H1 (cell line): ENCODE measurements around the gene DDX31. TPM values are rescaled to one million over a fixed set of nuclear protein-coding genes. Genes with fewer than 3 reads are reported as not detected.

Source experiments
- CTCF ChIA-PET: fragments of 300-600 bp; sonication (Branson Sonifier 250); formaldehyde crosslinking; loops from one replicate; lab custom pipeline; 2021; ENCODE audit not compliant: partially characterized antibody; lab: Charles Lee
- POLR2A ChIA-PET: fragments of 300-600 bp; sonication (Branson Sonifier 250); formaldehyde crosslinking; loops from one replicate; lab custom pipeline; 2021; ENCODE audit warnings: inconsistent platforms; ENCODE audit not compliant: partially characterized antibody; lab: Charles Lee
- DNase-seq, 2 experiments: peaks; one replicate each; pipeline versions ENCODE4 v3.0.0 to v3.0.0-alpha.2; 2010 to 2022; ENCODE audit warnings: low spot score in 2 of 2, low read depth in 1 of 2, mixed read lengths in 1 of 2
- FAIRE-seq: peaks from 2 replicates; lab custom pipeline; 2011; peaks lifted over from hg19 to GRCh38; lab: Jason Lieb, UNC
- H2AFZ ChIP-seq: 2 replicates; pipeline ENCODE4 v1.8.1; 2012; ENCODE audit warnings: low read length, inconsistent platforms
- H2AK5ac ChIP-seq: 2 replicates; pipeline ENCODE4 v1.6.1; 2013; ENCODE audit warnings: low read depth, low read length
- H2BK120ac ChIP-seq: replicated peaks from 2 replicates; pipeline ENCODE3; 2013; ENCODE audit warnings: low read depth, low read length, inconsistent platforms
- H2BK12ac ChIP-seq: 2 replicates; pipeline ENCODE4 v1.6.1; 2013; ENCODE audit warnings: low read depth, low read length
- H2BK15ac ChIP-seq: 2 replicates; pipeline ENCODE4 v1.6.1; 2013; ENCODE audit warnings: low read length
- H2BK20ac ChIP-seq: 2 replicates; pipeline ENCODE4 v1.6.1; 2013; ENCODE audit warnings: low read length
- H2BK5ac ChIP-seq: 2 replicates; pipeline ENCODE4 v1.6.1; 2013; ENCODE audit warnings: low read depth, low read length
- H3K14ac ChIP-seq: 2 replicates; pipeline ENCODE4 v1.6.1; 2013; ENCODE audit warnings: inconsistent platforms; ENCODE audit not compliant: insufficient read length
- H3K18ac ChIP-seq: 2 replicates; pipeline ENCODE4 v1.6.1; 2013; ENCODE audit warnings: low read length; ENCODE audit errors: extremely low read depth
- H3K23ac ChIP-seq: 2 replicates; pipeline ENCODE4 v1.6.1; 2013; ENCODE audit warnings: inconsistent platforms; ENCODE audit not compliant: insufficient read length
- H3K23me2 ChIP-seq: 2 replicates; pipeline ENCODE4 v1.6.1; 2013; ENCODE audit warnings: low read depth, low read length
- H3K27ac ChIP-seq: 2 replicates; pipeline ENCODE4 v1.6.1; 2011; ENCODE audit warnings: low read depth, low read length, inconsistent platforms
- H3K27me3 ChIP-seq, 4 experiments: replicated peaks in 1 of 4; 1 replicate in 1 of 4; 2 replicates in 3 of 4; pipeline versions ENCODE4 v1.6.1 to v1.8.1; 2011 to 2013; ENCODE audit warnings: low read length in 3 of 4, mild to moderate bottlenecking in 3 of 4, inconsistent platforms in 2 of 4, mixed read lengths in 2 of 4, moderate library complexity in 1 of 4; ENCODE audit not compliant: control insufficient read depth in 3 of 4, insufficient read depth in 3 of 4; ENCODE audit errors: extremely low read depth in 1 of 4
- H3K36me3 ChIP-seq, 4 experiments: 2 replicates each; pipeline versions ENCODE4 v1.6.1 to v1.8.1; 2011 to 2013; ENCODE audit warnings: mild to moderate bottlenecking in 4 of 4, low read length in 3 of 4, moderate library complexity in 2 of 4, control low read depth in 1 of 4, inconsistent platforms in 1 of 4; ENCODE audit not compliant: insufficient read depth in 4 of 4, control insufficient read depth in 2 of 4
- H3K4ac ChIP-seq: replicated peaks from 2 replicates; pipeline ENCODE3; 2013; ENCODE audit warnings: low read length, low read depth, mixed read lengths, inconsistent platforms; ENCODE audit not compliant: insufficient read length
- H3K4me1 ChIP-seq, 4 experiments: replicated peaks in 1 of 4; 1 replicate in 1 of 4; 2 replicates in 3 of 4; pipeline versions ENCODE4 v1.6.1 to v1.8.1; 2011 to 2013; ENCODE audit warnings: low read length in 3 of 4, inconsistent platforms in 2 of 4, mixed read lengths in 1 of 4; ENCODE audit not compliant: insufficient read depth in 4 of 4, control insufficient read depth in 3 of 4
- H3K4me2 ChIP-seq, 2 experiments: 2 replicates each; pipeline versions ENCODE4 v1.6.1 to v1.8.1; 2011 to 2013; ENCODE audit warnings: low read depth in 2 of 2, low read length in 2 of 2, control low read depth in 1 of 2, inconsistent platforms in 1 of 2, mild to moderate bottlenecking in 1 of 2; ENCODE audit not compliant: insufficient read depth in 1 of 2
- H3K4me3 ChIP-seq, 4 experiments: fragments of 200-600, 300-600 bp in 1 of 4; sonication (generic), shearing (Covaris generic), sonication (Bioruptor Twin) in 1 of 4; 2 replicates each; pipeline versions ENCODE4 v1.5.1 to v1.8.1; 2011 to 2016; ENCODE audit warnings: low read length in 4 of 4, low read depth in 3 of 4, control low read depth in 2 of 4, inconsistent platforms in 2 of 4, mild to moderate bottlenecking in 2 of 4, mixed read lengths in 1 of 4, moderate library complexity in 1 of 4; ENCODE audit not compliant: insufficient read depth in 2 of 4; ENCODE audit errors: extremely low read depth in 1 of 4
- H3K56ac ChIP-seq: replicated peaks from 2 replicates; pipeline ENCODE3; 2013; ENCODE audit warnings: low read depth, mild to moderate bottlenecking, mixed read lengths, low read length, inconsistent platforms; ENCODE audit not compliant: insufficient read length
- H3K79me1 ChIP-seq: 2 replicates; pipeline ENCODE4 v1.6.1; 2013; ENCODE audit warnings: low read depth, low read length, control low read depth
- H3K79me2 ChIP-seq, 2 experiments: 2 replicates each; pipeline versions ENCODE4 v1.6.1 to v1.8.1; 2012 to 2013; ENCODE audit warnings: low read length in 2 of 2, mild to moderate bottlenecking in 2 of 2, inconsistent platforms in 1 of 2; ENCODE audit not compliant: insufficient read depth in 2 of 2, control insufficient read depth in 1 of 2
- H3K9ac ChIP-seq, 4 experiments: replicated peaks in 1 of 4; 1 replicate in 1 of 4; 2 replicates in 3 of 4; pipeline versions ENCODE4 v1.6.1 to v1.8.1; 2011 to 2013; ENCODE audit warnings: low read depth in 3 of 4, low read length in 3 of 4, control low read depth in 2 of 4, mild to moderate bottlenecking in 2 of 4, moderate library complexity in 2 of 4, inconsistent platforms in 1 of 4; ENCODE audit errors: extremely low read depth in 1 of 4
- H3K9me3 ChIP-seq, 2 experiments: 2 replicates each; pipeline versions ENCODE4 v1.6.1 to v1.8.1; 2012 to 2013; ENCODE audit warnings: mild to moderate bottlenecking in 2 of 2, moderate library complexity in 2 of 2, control low read depth in 1 of 2, inconsistent platforms in 1 of 2, low read depth in 1 of 2, low read length in 1 of 2, mixed read lengths in 1 of 2; ENCODE audit not compliant: insufficient read depth in 2 of 2
- H4K20me1 ChIP-seq, 2 experiments: replicated peaks in 1 of 2; 2 replicates each; pipeline versions ENCODE3 to v1.8.1; 2011 to 2013; ENCODE audit warnings: inconsistent platforms in 2 of 2, low read length in 2 of 2, mild to moderate bottlenecking in 1 of 2; ENCODE audit not compliant: insufficient read depth in 2 of 2, control insufficient read depth in 1 of 2
- H4K5ac ChIP-seq: 2 replicates; pipeline ENCODE4 v1.6.1; 2013; ENCODE audit warnings: low read length, low read depth, mixed read lengths, inconsistent platforms; ENCODE audit not compliant: insufficient read length
- H4K8ac ChIP-seq: 2 replicates; pipeline ENCODE4 v1.8.0; 2013; ENCODE audit warnings: mild to moderate bottlenecking, moderate library complexity, low read length, inconsistent platforms; ENCODE audit not compliant: insufficient read depth; ENCODE audit errors: extremely low read depth
- H4K91ac ChIP-seq: replicated peaks from 2 replicates; pipeline ENCODE3; 2013; ENCODE audit warnings: low read length, mixed read lengths, inconsistent platforms; ENCODE audit not compliant: insufficient read length
- EGR1 ChIP-seq: IDR thresholded peaks from 2 replicates; pipeline ENCODE4 v1.6.1; 2011; ENCODE audit warnings: low read depth, low read length, borderline replicate concordance
- SUZ12 ChIP-seq: fragments of 200-600 bp; sonication (generic); IDR thresholded peaks from 2 replicates; pipeline ENCODE4 v1.6.1; 2012; ENCODE audit warnings: mild to moderate bottlenecking, inconsistent platforms, low read length, moderate library complexity, mixed read lengths
- WGBS, 2 experiments: shearing (Covaris generic) in 1 of 2; methylation state at CpG; one replicate each; pipeline versions ENCODE4 v1.1.6 to v1.1.7; 2013 to 2015; ENCODE audit warnings: low lambda C conversion rate in 2 of 2, mixed read lengths in 2 of 2, inconsistent platforms in 1 of 2, low coverage in 1 of 2, missing lambda C conversion rate in 1 of 2; ENCODE audit not compliant: insufficient replicate concordance in 2 of 2, insufficient coverage in 1 of 2, insufficient read length in 1 of 2; ENCODE audit errors: extremely low coverage in 1 of 2, missing lambda C conversion rate in 1 of 2; 5-methylcytosine and 5-hydroxymethylcytosine counted together
- polyA plus RNA-seq, 7 experiments: library from polyadenylated mRNA; depleted of rRNA in 3 of 7; stranded (reverse) in 5 of 7; unstranded in 2 of 7; fragments of >200 nt in 5 of 7; fragments of 200-250 nt in 2 of 7; gene quantifications; 1 replicate in 5 of 7; 2 replicates in 1 of 7; 4 replicates in 1 of 7; pipeline versions ENCODE4 v1.2.1 to v1.2.3, GENCODE V29; 2011 to 2013; ENCODE audit warnings: missing spikeins in 2 of 7, mixed read lengths in 2 of 7
- total RNA-seq: library from RNA; stranded (reverse); fragmentation: NEBNext Ultra II Directional; extraction: Animal tissue kit (Norgen Biotek cat#: 25700); gene quantifications from 2 replicates; pipeline ENCODE4 v1.2.1, GENCODE V29; 2021

Gene DDX31
- total and polyA plus RNA-seq, 2 of the 8 experiments (the other 6 are each of a cell fraction or from before 2014, with no cell fraction given), result 9.5 to 23.7 TPM

DNA sequence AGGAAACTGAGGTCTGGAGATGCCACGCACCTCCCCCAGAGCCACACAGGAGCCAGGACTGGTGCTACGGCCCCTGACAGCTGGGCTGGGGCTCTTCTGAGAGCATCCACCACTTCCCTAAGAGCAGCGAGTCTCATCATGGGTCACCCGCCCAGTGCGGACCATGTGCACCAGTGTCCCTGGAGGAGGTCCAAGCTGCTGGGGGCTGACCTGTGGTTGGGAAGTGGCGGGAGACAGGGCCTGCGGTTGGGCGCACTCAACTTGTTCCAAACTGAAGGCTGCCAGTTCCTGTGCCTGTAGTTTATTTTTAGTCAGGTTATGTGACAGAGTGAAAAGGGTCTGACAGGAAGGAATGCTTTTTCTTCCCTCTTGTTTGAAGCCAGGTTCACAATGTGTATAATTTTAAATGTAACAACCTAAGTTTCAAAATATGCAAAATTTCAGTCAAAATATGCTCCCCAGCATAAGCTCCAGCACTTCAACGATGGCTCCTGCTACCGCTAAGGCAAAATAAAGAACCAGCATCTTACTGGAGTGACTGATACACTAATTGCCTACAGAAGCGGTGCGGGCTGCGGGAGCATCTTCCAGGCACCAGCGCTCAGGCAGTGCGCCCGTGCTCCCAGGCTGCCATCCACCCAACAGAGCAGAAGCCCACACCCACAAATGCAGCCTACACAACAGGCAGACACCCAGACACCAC, 72.6 kb downstream of the DDX31 start:
- Histone ChIP-seq H3K4ac (no peak overlapping the region), H4K91ac (no peak overlapping the region), H3K4me1 (peaks cover 3 to 10% (median 7%) of the 10 kb centered on the region in 4 experiments), H3K36me3 (peaks cover 0 to 4% (median 2%) of the 10 kb centered on the region in 4 experiments; a peak in 6 of 8 replicates), H2BK20ac (no peak overlapping the region), H2BK120ac (no peak overlapping the region), H3K27ac (no peak overlapping the region), H3K23me2 (no peaks in the 10 kb centered on the region; the same call in 1 of the 2 replicates), H2BK12ac (no peak overlapping the region), H4K20me1 (peaks cover 0 to 11% of the 10 kb centered on the region in 2 experiments), H3K9me3 (no peaks in the 10 kb centered on the region), H2BK5ac (no peak overlapping the region), H3K4me3 (no peak overlapping the region), H2AK5ac (no peak overlapping the region), H2AFZ (no peak overlapping the region), H2BK15ac (no peak overlapping the region), H3K9ac (no peak overlapping the region), H3K79me1 (no peaks in the 10 kb centered on the region), H3K27me3 (no peaks in the 10 kb centered on the region; a peak in 1 of 7 replicates), H3K79me2 (no peaks in the 10 kb centered on the region), H4K5ac (no peak overlapping the region), H4K8ac (peak overlapping the region; percentile 21; the same call in 1 of the 2 replicates), H3K56ac (no peak overlapping the region), H3K4me2 (no peak overlapping the region), H3K14ac (no peak overlapping the region), H3K18ac (no peak overlapping the region), H3K23ac (no peak overlapping the region)
- POLR2A ChIA-PET, result interaction anchor here (0.6 to 1.4 kb wide), 4 partner anchors 12 to 72 kb away, joined by 3 read pairs; partner anchors contain the start of genes DDX31 and GTF3C4
- 92% methylated on average over 16 of the region's 16 CpGs; no CpG with 5 or more reads in 1 of the 2 experiments for WGBS, 2 experiments
- DNase-seq (no peak), FAIRE-seq (no peak)
- CTCF ChIA-PET, result interaction anchor here (0.6 to 0.9 kb wide), 2 partner anchors 15 to 25 kb away, joined by 3 read pairs; no protein-coding TSS in a partner anchor
- TF ChIP-seq SUZ12, result no peak
- TF ChIP-seq EGR1, result no peak
